ENCODE results near the gene TMC1. TPM values are rescaled to one million over a fixed set of nuclear protein-coding genes. Genes with fewer than 3 reads are reported as not detected.

The TMC1 gene
- total and polyA plus RNA-seq, 2 of the 8 experiments (the other 6 are each of a cell fraction or from before 2014, with no cell fraction given): 0.95 to 0.98 TPM

GRCh38 chr9:72809586-72809985, 288.2 kb downstream of the TMC1 start:
- no peaks in the 10 kb centered on the region for H3K79me1 ChIP-seq (ENCODE audit: low read depth, low read length)
- 97% methylated on average over 3 of the region's 3 CpGs; no CpG with 5 or more reads in 1 of the 2 experiments for WGBS, 2 experiments (ENCODE audit: extremely low coverage in 1 of 2, insufficient coverage in 1 of 2, insufficient read length in 1 of 2, insufficient replicate concordance in 2 of 2, low coverage in 1 of 2, low lambda C conversion rate in 2 of 2, missing lambda C conversion rate in 1 of 2)
- no peak overlapping the region for H4K5ac ChIP-seq (ENCODE audit: insufficient read length, low read depth, low read length)
- no peak overlapping the region for H2BK5ac ChIP-seq (ENCODE audit: low read depth, low read length)
- no peak overlapping the region for H2AK5ac ChIP-seq (ENCODE audit: low read depth, low read length)
- no peak overlapping the region for H3K4me2 ChIP-seq (ENCODE audit: insufficient read depth in 1 of 2, low read depth in 2 of 2, low read length in 2 of 2)
- ChIA-PET CTCF (ENCODE audit: partially characterized antibody) (interaction anchor here (0.6 to 3.5 kb wide), 10 partner anchors 10 to 400 kb away, joined by 3 to 26 read pairs (median 4); no protein-coding TSS in a partner anchor), POLR2A (ENCODE audit: partially characterized antibody) (no interaction called here)
- no peak overlapping the region for H2BK20ac ChIP-seq (ENCODE audit: low read length)
- H3K9ac ChIP-seq (replicated peaks in 1 of 4; ENCODE audit: extremely low read depth in 1 of 4, low read depth in 3 of 4, low read length in 3 of 4): no peak overlapping the region
- no peak overlapping the region for H4K91ac ChIP-seq (replicated peaks; ENCODE audit: insufficient read length, low read length)
- FAIRE-seq (no peak), DNase-seq (ENCODE audit: low read depth in 1 of 2, low spot score in 2 of 2) (no peak)
- H3K18ac ChIP-seq (ENCODE audit: extremely low read depth, low read length): no peak overlapping the region
- no peak overlapping the region for H3K4me3 ChIP-seq (ENCODE audit: extremely low read depth in 1 of 4, insufficient read depth in 2 of 4, low read depth in 3 of 4, low read length in 4 of 4)
- no peak overlapping the region for H2BK12ac ChIP-seq (ENCODE audit: low read depth, low read length)
- peaks cover 0 to 16% of the 10 kb centered on the region in 2 experiments; a peak in 2 of 4 replicates for H3K9me3 ChIP-seq (ENCODE audit: insufficient read depth in 2 of 2, low read depth in 1 of 2, low read length in 1 of 2)
- no peak overlapping the region for H3K4ac ChIP-seq (replicated peaks; ENCODE audit: insufficient read length, low read depth, low read length)
- H4K8ac ChIP-seq (ENCODE audit: extremely low read depth, insufficient read depth, low read length): no peak overlapping the region
- 0 out of 2 replicates have a peak overlapping the region, but pooled peaks have one; percentile 75 for H2AFZ ChIP-seq (ENCODE audit: low read length)
- H3K4me1 ChIP-seq (replicated peaks in 1 of 4; ENCODE audit: control insufficient read depth in 3 of 4, insufficient read depth in 4 of 4, low read length in 3 of 4): no peaks in the 10 kb centered on the region
- H3K79me2 ChIP-seq (ENCODE audit: control insufficient read depth in 1 of 2, insufficient read depth in 2 of 2, low read length in 2 of 2): no peaks in the 10 kb centered on the region
- no peak overlapping the region for H3K23ac ChIP-seq (ENCODE audit: insufficient read length)
- H3K27ac ChIP-seq (ENCODE audit: low read depth, low read length): no peak overlapping the region
- H3K27me3 ChIP-seq (replicated peaks in 1 of 4; ENCODE audit: control insufficient read depth in 3 of 4, extremely low read depth in 1 of 4, insufficient read depth in 3 of 4, low read length in 3 of 4): no peaks in the 10 kb centered on the region
- H3K56ac ChIP-seq (replicated peaks; ENCODE audit: insufficient read length, low read depth, low read length): no peak overlapping the region
- H4K20me1 ChIP-seq (replicated peaks in 1 of 2; ENCODE audit: control insufficient read depth in 1 of 2, insufficient read depth in 2 of 2, low read length in 2 of 2): no peaks in the 10 kb centered on the region
- H3K14ac ChIP-seq (ENCODE audit: insufficient read length): no peak overlapping the region
- no peaks in the 10 kb centered on the region for H3K23me2 ChIP-seq (ENCODE audit: low read depth, low read length)
- H2BK15ac ChIP-seq (ENCODE audit: low read length): no peak overlapping the region
- H3K36me3 ChIP-seq (ENCODE audit: control insufficient read depth in 2 of 4, insufficient read depth in 4 of 4, low read length in 3 of 4): no peaks in the 10 kb centered on the region
- H2BK120ac ChIP-seq (replicated peaks; ENCODE audit: low read depth, low read length): no peak overlapping the region
- no peak for TF ChIP-seq BCL11A (IDR thresholded peaks at IDR 0.05; ENCODE audit: low read depth in 2 of 2, low read length in 2 of 2)
- TF ChIP-seq RXRA (IDR thresholded peaks at IDR 0.05; ENCODE audit: insufficient read depth, low read depth, low read length): no peak
- TF ChIP-seq SP1 (IDR thresholded peaks at IDR 0.05; ENCODE audit: low read depth, low read length): no peak
- no peak for TF ChIP-seq SIRT6 (IDR thresholded peaks at IDR 0.05; ENCODE audit: low read length)
- TF ChIP-seq TAF1 (IDR thresholded peaks at IDR 0.05; ENCODE audit: low read depth, low read length): no peak
- TF ChIP-seq KDM5A (IDR thresholded peaks at IDR 0.05; ENCODE audit: low read length): no peak
- TF ChIP-seq POU5F1 (IDR thresholded peaks at IDR 0.05; ENCODE audit: low read depth, low read length): no peak
- no peak for TF ChIP-seq CHD1 (IDR thresholded peaks at IDR 0.05; ENCODE audit: low read depth, low read length)
- TF ChIP-seq FOSL1 (IDR thresholded peaks at IDR 0.05; ENCODE audit: insufficient read depth, low read depth, low read length): no peak
- no peak for TF ChIP-seq TCF12 (IDR thresholded peaks at IDR 0.05; ENCODE audit: low read depth, low read length)

Data from H1 (cell line).